ENCODE data around the gene P3H2. TPM values are rescaled to one million over a fixed set of nuclear protein-coding genes. Genes with fewer than 3 reads are reported as not detected.

The P3H2 gene
- total and polyA plus RNA-seq, 2 donors (not counting 1 experiment from before 2014, with no cell fraction given) = not detected

- intact Hi-C loops (cut with micrococcal nuclease) = no loop called here
- Histone ChIP-seq H3K27ac (ENCODE audit: low read length in 2 of 2) (no peak overlapping the region), H4K20me1 (ENCODE audit: control insufficient read depth, insufficient read depth, low read length, poor library complexity, severe bottlenecking) (no peaks in the 10 kb centered on the region), H3K27me3 (replicated peaks in 1 of 4; ENCODE audit: control extremely low read depth in 1 of 4, control insufficient read depth in 3 of 4, insufficient read depth in 4 of 4, low read length in 3 of 4) (no peaks in the 10 kb centered on the region), H3K4me3 (ENCODE audit: control extremely low read depth in 1 of 5, extremely low read depth in 1 of 5, insufficient read depth in 1 of 5, low read depth in 2 of 5, low read length in 4 of 5) (no peak overlapping the region), H2AFZ (ENCODE audit: insufficient read depth, low read depth, low read length, poor library complexity, severe bottlenecking) (no peak overlapping the region), H3K4me2 (replicated peaks; ENCODE audit: low read depth, low read length, poor library complexity, severe bottlenecking) (no peak overlapping the region), H3K9me3 (ENCODE audit: control extremely low read depth in 1 of 3, control insufficient read depth in 2 of 3, insufficient read depth in 1 of 3, low read length in 2 of 3) (no peaks in the 10 kb centered on the region), H3K36me3 (replicated peaks in 1 of 2; ENCODE audit: control extremely low read depth in 1 of 2, control insufficient read depth in 1 of 2, extremely low read depth in 1 of 2, insufficient read depth in 2 of 2, low read length in 1 of 2) (no peaks in the 10 kb centered on the region), H3K9ac (ENCODE audit: low read length) (no peak overlapping the region), H3K4me1 (ENCODE audit: control insufficient read depth in 2 of 2, insufficient read depth in 2 of 2, low read length in 2 of 2) (no peaks in the 10 kb centered on the region), H3K79me2 (ENCODE audit: control insufficient read depth, insufficient read depth, low read length) (no peaks in the 10 kb centered on the region)
- DNase-seq (no peak), ATAC-seq (ENCODE audit: low read depth) (no peak)
- H3K27me3 Mint-ChIP-seq = peaks cover 3% of the 10 kb centered on the region
- no peaks in the 10 kb centered on the region for H3K9me3 Mint-ChIP-seq (ENCODE audit: insufficient read depth)
- no peak for TF ChIP-seq EZH2 (IDR thresholded peaks at IDR 0.05; ENCODE audit: borderline replicate concordance, insufficient read depth, low read depth, low read length, poor library complexity, severe bottlenecking)
- TF ChIP-seq, protein P1, sequence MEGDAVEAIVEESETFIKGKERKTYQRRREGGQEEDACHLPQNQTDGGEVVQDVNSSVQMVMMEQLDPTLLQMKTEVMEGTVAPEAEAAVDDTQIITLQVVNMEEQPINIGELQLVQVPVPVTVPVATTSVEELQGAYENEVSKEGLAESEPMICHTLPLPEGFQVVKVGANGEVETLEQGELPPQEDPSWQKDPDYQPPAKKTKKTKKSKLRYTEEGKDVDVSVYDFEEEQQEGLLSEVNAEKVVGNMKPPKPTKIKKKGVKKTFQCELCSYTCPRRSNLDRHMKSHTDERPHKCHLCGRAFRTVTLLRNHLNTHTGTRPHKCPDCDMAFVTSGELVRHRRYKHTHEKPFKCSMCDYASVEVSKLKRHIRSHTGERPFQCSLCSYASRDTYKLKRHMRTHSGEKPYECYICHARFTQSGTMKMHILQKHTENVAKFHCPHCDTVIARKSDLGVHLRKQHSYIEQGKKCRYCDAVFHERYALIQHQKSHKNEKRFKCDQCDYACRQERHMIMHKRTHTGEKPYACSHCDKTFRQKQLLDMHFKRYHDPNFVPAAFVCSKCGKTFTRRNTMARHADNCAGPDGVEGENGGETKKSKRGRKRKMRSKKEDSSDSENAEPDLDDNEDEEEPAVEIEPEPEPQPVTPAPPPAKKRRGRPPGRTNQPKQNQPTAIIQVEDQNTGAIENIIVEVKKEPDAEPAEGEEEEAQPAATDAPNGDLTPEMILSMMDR (IDR thresholded peaks at IDR 0.05) = no peak
- no peaks in the 10 kb centered on the region for H3K4me1 Mint-ChIP-seq
- ChIA-PET CTCF (no interaction called here), POLR2A (no interaction called here)
- no peak overlapping the region for H3K27ac Mint-ChIP-seq
- WGBS (ENCODE audit: insufficient coverage) = 80% methylated on average over 2 of the region's 3 CpGs
- H3K4me3 Mint-ChIP-seq = no peak overlapping the region
These were observed 57.2 kb downstream of the P3H2 start for GRCh38 chr3:190063490-190063889.

GRCh38 chr3:190060192-190060775 lies 60.4 kb downstream of the P3H2 start:
- no peak for DNase-seq
- Histone ChIP-seq H3K4me2 (replicated peaks; ENCODE audit: low read depth, low read length, poor library complexity, severe bottlenecking) (no peak overlapping the region), H3K4me1 (ENCODE audit: control insufficient read depth in 2 of 2, insufficient read depth in 2 of 2, low read length in 2 of 2) (no peaks in the 10 kb centered on the region), H3K9me3 (ENCODE audit: control extremely low read depth in 1 of 3, control insufficient read depth in 2 of 3, insufficient read depth in 1 of 3, low read length in 2 of 3) (no peaks in the 10 kb centered on the region), H3K27ac (ENCODE audit: low read length in 2 of 2) (no peak overlapping the region), H3K27me3 (replicated peaks in 1 of 4; ENCODE audit: control extremely low read depth in 1 of 4, control insufficient read depth in 3 of 4, insufficient read depth in 4 of 4, low read length in 3 of 4) (no peaks in the 10 kb centered on the region), H4K20me1 (ENCODE audit: control insufficient read depth, insufficient read depth, low read length, poor library complexity, severe bottlenecking) (no peaks in the 10 kb centered on the region), H3K4me3 (ENCODE audit: control extremely low read depth in 1 of 5, extremely low read depth in 1 of 5, insufficient read depth in 1 of 5, low read depth in 2 of 5, low read length in 4 of 5) (no peak overlapping the region), H3K9ac (ENCODE audit: low read length) (no peak overlapping the region), H3K79me2 (ENCODE audit: control insufficient read depth, insufficient read depth, low read length) (no peaks in the 10 kb centered on the region), H3K36me3 (replicated peaks in 1 of 2; ENCODE audit: control extremely low read depth in 1 of 2, control insufficient read depth in 1 of 2, extremely low read depth in 1 of 2, insufficient read depth in 2 of 2, low read length in 1 of 2) (no peaks in the 10 kb centered on the region), H2AFZ (ENCODE audit: insufficient read depth, low read depth, low read length, poor library complexity, severe bottlenecking) (no peak overlapping the region)
- Mint-ChIP-seq H3K9me3 (ENCODE audit: insufficient read depth) (no peaks in the 10 kb centered on the region), H3K27me3 (peaks cover 3% of the 10 kb centered on the region), H3K4me3 (no peak overlapping the region), H3K4me1 (no peaks in the 10 kb centered on the region), H3K27ac (no peak overlapping the region)
- ChIA-PET POLR2A (no interaction called here), CTCF (no interaction called here)
- no CpG with 5 or more reads among the region's 4 CpGs for WGBS (ENCODE audit: insufficient coverage)
- intact Hi-C loops (cut with micrococcal nuclease) = no loop called here
- TF ChIP-seq EZH2 (IDR thresholded peaks at IDR 0.05; ENCODE audit: borderline replicate concordance, insufficient read depth, low read depth, low read length, poor library complexity, severe bottlenecking) = no peak
- ATAC-seq (ENCODE audit: low read depth) = no peak

All from B cell (primary cell).